T-helper 1 cell treated with Interleukin-12 subunit alpha and Interleukin-12 subunit beta and Interleukin-4 antibody, amounts not matched to agents 30 ng/mL and 1 ng/mL, for 36 hours (primary cell): ENCODE results near the gene SEZ6L. TPM values are rescaled to one million over a fixed set of nuclear protein-coding genes. Genes with fewer than 3 reads are reported as not detected.

Source experiments
- intact Hi-C: fragments of 100-400 bp; cut with micrococcal nuclease; formaldehyde crosslinking; loops from one replicate; pipeline ENCODE4 v1.15.1; 2024
- total RNA-seq: library from RNA; stranded (reverse); gene quantifications from 2 replicates; pipeline ENCODE4 v1.2.3, GENCODE V29; 2022

SEZ6L gene
- total RNA-seq: not detected in 2 replicates

GRCh38 chr22:26169315-26170111, at the start of gene SEZ6L:
Gene SEZ6L, plus strand, starts transcription at chr22:26169462. Its CDS starts 208 bp downstream, at chr22:26169670.
- intact Hi-C loops: loop anchor here (5.0 kb wide), 1 partner anchor 752 kb away; no protein-coding TSS in a partner anchor

GRCh38 chr22:26122920-26123468, 46.3 kb upstream of the SEZ6L start:
- intact Hi-C loops: no loop called here

- intact Hi-C loops: no loop called here
These were observed 44.1 kb upstream of the SEZ6L start for GRCh38 chr22:26124991-26125725.

- intact Hi-C loops: no loop called here
These were observed 42.1 kb upstream of the SEZ6L start for GRCh38 chr22:26127126-26127525.

- intact Hi-C loops: no loop called here
These were observed 41.7 kb upstream of the SEZ6L start for GRCh38 chr22:26127556-26127955.

GRCh38 chr22:26131589-26132154, 37.6 kb upstream of the SEZ6L start:
- intact Hi-C loops: no loop called here

GRCh38 chr22:26134654-26135330, 34.5 kb upstream of the SEZ6L start:
- intact Hi-C loops: no loop called here

- intact Hi-C loops: no loop called here
These were observed 33.5 kb upstream of the SEZ6L start for GRCh38 chr22:26135806-26136205.

- intact Hi-C loops: no loop called here
These were observed 30.0 kb upstream of the SEZ6L start for GRCh38 chr22:26139310-26139709.

- intact Hi-C loops: no loop called here
These were observed 27.4 kb upstream of the SEZ6L start for GRCh38 chr22:26141831-26142230.

GRCh38 chr22:26143806-26144325, 25.4 kb upstream of the SEZ6L start:
- intact Hi-C loops: no loop called here

GRCh38 chr22:26159886-26160285, 9.4 kb upstream of the SEZ6L start:
- intact Hi-C loops: no loop called here

GRCh38 chr22:26161746-26162145, 7.5 kb upstream of the SEZ6L start:
- intact Hi-C loops: no loop called here

- intact Hi-C loops: no loop called here
These were observed 6.3 kb upstream of the SEZ6L start for GRCh38 chr22:26162926-26163325.

- intact Hi-C loops: no loop called here
These were observed 5.1 kb upstream of the SEZ6L start for GRCh38 chr22:26164174-26164573.

- intact Hi-C loops: no loop called here
These were observed 871 bp upstream of the SEZ6L start for GRCh38 chr22:26168330-26168851.

GRCh38 chr22:26168939-26169314, 335 bp upstream of the SEZ6L start:
- intact Hi-C loops: no loop called here

- intact Hi-C loops: loop anchor here (5.0 kb wide), 1 partner anchor 753 kb away; no protein-coding TSS in a partner anchor
These were observed 840 bp downstream of the SEZ6L start for GRCh38 chr22:26170112-26170492.

- intact Hi-C loops: loop anchor here (5.0 kb wide), 1 partner anchor 754 kb away; no protein-coding TSS in a partner anchor
These were observed 1.7 kb downstream of the SEZ6L start for GRCh38 chr22:26170795-26171580.
